Liver (tissue), 9 donors: ENCODE measurements around the gene MRPS18B. TPM values are rescaled to one million over a fixed set of nuclear protein-coding genes. Genes with fewer than 3 reads are reported as not detected.

Source experiments
- DNase-seq: peaks from one replicate; pipeline ENCODE4 v3.0.0-alpha.2; 2017; ENCODE audit warnings: low spot score
- H3K27ac ChIP-seq, 2 donors: one replicate each; pipeline ENCODE4 v1.7.0; 2013; ENCODE audit warnings: inconsistent platforms in 2 of 2, low read length in 2 of 2, control low read depth in 1 of 2, low read depth in 1 of 2, mild to moderate bottlenecking in 1 of 2
- H3K27me3 ChIP-seq, 4 donors: one replicate each; pipeline versions ENCODE4 v1.6.1 to v1.7.0; 2013; ENCODE audit warnings: low read length in 3 of 4, inconsistent platforms in 1 of 4, mild to moderate bottlenecking in 1 of 4, moderate library complexity in 1 of 4; ENCODE audit not compliant: control insufficient read depth in 4 of 4, insufficient read depth in 4 of 4
- H3K36me3 ChIP-seq, 4 donors: one replicate each; pipeline versions ENCODE4 v1.6.1 to v1.7.0; 2013; ENCODE audit warnings: low read length in 3 of 4, mild to moderate bottlenecking in 3 of 4, low read depth in 1 of 4, moderate library complexity in 1 of 4; ENCODE audit not compliant: control insufficient read depth in 4 of 4, insufficient read depth in 3 of 4
- H3K4me1 ChIP-seq, 4 donors: one replicate each; pipeline versions ENCODE4 v1.6.1 to v1.7.0; 2013; ENCODE audit warnings: low read length in 3 of 4, mild to moderate bottlenecking in 3 of 4, moderate library complexity in 1 of 4; ENCODE audit not compliant: control insufficient read depth in 4 of 4, insufficient read depth in 4 of 4
- H3K4me3 ChIP-seq, 3 donors: one replicate each; pipeline versions ENCODE4 v1.6.1 to v1.7.0; 2013; ENCODE audit warnings: low read length in 3 of 3, control low read depth in 1 of 3, low read depth in 1 of 3, mild to moderate bottlenecking in 1 of 3
- H3K9ac ChIP-seq, 2 donors: one replicate each; pipeline ENCODE4 v1.7.0; 2013; ENCODE audit warnings: low read length in 2 of 2, mild to moderate bottlenecking in 2 of 2, moderate library complexity in 2 of 2, control low read depth in 1 of 2, low read depth in 1 of 2
- H3K9me3 ChIP-seq, 4 donors: one replicate each; pipeline versions ENCODE4 v1.6.1 to v1.7.0; 2013; ENCODE audit warnings: low read length in 3 of 4; ENCODE audit not compliant: control insufficient read depth in 4 of 4
- ATF3 ChIP-seq: IDR thresholded peaks from 2 replicates; pipeline ENCODE4 v1.6.1; 2016; ENCODE audit warnings: antibody characterized with exemption
- EGR1 ChIP-seq, 2 donors: IDR thresholded peaks; 2 replicates each; pipeline ENCODE4 v1.6.1; 2016 to 2018; ENCODE audit warnings: antibody characterized with exemption in 2 of 2, low read depth in 2 of 2
- FOXA1 ChIP-seq: IDR thresholded peaks from 2 replicates; pipeline ENCODE4 v1.6.1; 2016; ENCODE audit warnings: antibody characterized with exemption
- FOXA2 ChIP-seq: IDR thresholded peaks from 2 replicates; pipeline ENCODE4 v1.6.1; 2016; ENCODE audit warnings: antibody characterized with exemption
- GABPA ChIP-seq, 2 donors: IDR thresholded peaks in 1 of 2; conservative IDR thresholded peaks in 1 of 2; 2 replicates each; pipeline ENCODE4 v1.6.1; 2016; ENCODE audit warnings: antibody characterized with exemption in 2 of 2, mild to moderate bottlenecking in 1 of 2, moderate library complexity in 1 of 2
- HNF4A ChIP-seq, 2 donors: conservative IDR thresholded peaks; 2 replicates each; pipeline ENCODE4 v1.6.1; 2016; ENCODE audit warnings: antibody characterized with exemption in 2 of 2, mild to moderate bottlenecking in 2 of 2
- HNF4G ChIP-seq: IDR thresholded peaks from 2 replicates; pipeline ENCODE4 v1.6.1; 2016; ENCODE audit warnings: antibody characterized with exemption
- JUND ChIP-seq, 2 donors: IDR thresholded peaks; 2 replicates each; pipeline ENCODE4 v1.6.1; 2016; ENCODE audit warnings: antibody characterized with exemption in 2 of 2
- MAX ChIP-seq: IDR thresholded peaks from 2 replicates; pipeline ENCODE4 v1.6.1; 2016; ENCODE audit warnings: antibody characterized with exemption
- NR2F2 ChIP-seq: IDR thresholded peaks from 2 replicates; pipeline ENCODE4 v1.6.1; 2016; ENCODE audit warnings: antibody characterized with exemption
- RAD21 ChIP-seq, 2 donors: IDR thresholded peaks; 2 replicates each; pipeline ENCODE4 v1.6.1; 2016; ENCODE audit warnings: antibody characterized with exemption in 2 of 2, mild to moderate bottlenecking in 2 of 2
- RXRA ChIP-seq, 2 donors: IDR thresholded peaks; 2 replicates each; pipeline ENCODE4 v1.6.1; 2017 to 2018; ENCODE audit warnings: antibody characterized with exemption in 2 of 2, mild to moderate bottlenecking in 1 of 2
- SP1 ChIP-seq: IDR thresholded peaks from 2 replicates; pipeline ENCODE4 v1.6.1; 2018; ENCODE audit warnings: antibody characterized with exemption, mild to moderate bottlenecking
- TAF1 ChIP-seq: conservative IDR thresholded peaks from 2 replicates; pipeline ENCODE4 v1.6.1; 2016; ENCODE audit warnings: antibody characterized with exemption, mild to moderate bottlenecking
- YY1 ChIP-seq: IDR thresholded peaks from 2 replicates; pipeline ENCODE4 v1.6.1; 2016; ENCODE audit warnings: antibody characterized with exemption, mild to moderate bottlenecking
- WGBS: extraction: QIAGEN DNeasy Blood & Tissue Kit; methylation state at CpG from one replicate; pipeline ENCODE4 v1.1.7; 2013; 5-methylcytosine and 5-hydroxymethylcytosine counted together
- polyA plus RNA-seq, 2 donors: library from polyadenylated mRNA; stranded (reverse) in 1 of 2; unstranded in 1 of 2; fragments of 200-250 nt in 1 of 2; fragments of >200 nt in 1 of 2; fragmentation: Nextera tagmentation in 1 of 2; extraction: Ambion mirVana in 1 of 2; gene quantifications; one replicate each; pipeline versions ENCODE4 v1.2.1 to v1.2.3, GENCODE V29; 2013 to 2015
- total RNA-seq, 2 donors: library from RNA; depleted of rRNA; stranded (reverse); fragments of >200 nt; gene quantifications; one replicate each; pipeline ENCODE4 v1.2.3, GENCODE V29; 2014
- TF ChIP-seq, protein P1 (sequence below): IDR thresholded peaks from 2 replicates; pipeline ENCODE4 v1.6.1; 2016; ENCODE audit warnings: antibody characterized with exemption
- TF ChIP-seq, protein P2 (sequence below): fragments of 150-350 bp; IDR thresholded peaks from 2 replicates; pipeline ENCODE4 v1.5.1; 2017; ENCODE audit warnings: improper control_type of control experiment, low read depth, low read length; ENCODE audit not compliant: missing input control
- TF ChIP-seq, protein P3 (sequence below): IDR thresholded peaks from 2 replicates; pipeline ENCODE4 v1.6.1; 2016; ENCODE audit warnings: antibody characterized with exemption, mild to moderate bottlenecking
- donor health status: healthy.
- donor health status: healthy.
- donor health status: healthy.
- donor health status: healthy.
- donor health status: healthy.

MRPS18B gene
- total and polyA plus RNA-seq, 4 donors = 50.5 to 81.9 (median 69.4) TPM

DNA sequence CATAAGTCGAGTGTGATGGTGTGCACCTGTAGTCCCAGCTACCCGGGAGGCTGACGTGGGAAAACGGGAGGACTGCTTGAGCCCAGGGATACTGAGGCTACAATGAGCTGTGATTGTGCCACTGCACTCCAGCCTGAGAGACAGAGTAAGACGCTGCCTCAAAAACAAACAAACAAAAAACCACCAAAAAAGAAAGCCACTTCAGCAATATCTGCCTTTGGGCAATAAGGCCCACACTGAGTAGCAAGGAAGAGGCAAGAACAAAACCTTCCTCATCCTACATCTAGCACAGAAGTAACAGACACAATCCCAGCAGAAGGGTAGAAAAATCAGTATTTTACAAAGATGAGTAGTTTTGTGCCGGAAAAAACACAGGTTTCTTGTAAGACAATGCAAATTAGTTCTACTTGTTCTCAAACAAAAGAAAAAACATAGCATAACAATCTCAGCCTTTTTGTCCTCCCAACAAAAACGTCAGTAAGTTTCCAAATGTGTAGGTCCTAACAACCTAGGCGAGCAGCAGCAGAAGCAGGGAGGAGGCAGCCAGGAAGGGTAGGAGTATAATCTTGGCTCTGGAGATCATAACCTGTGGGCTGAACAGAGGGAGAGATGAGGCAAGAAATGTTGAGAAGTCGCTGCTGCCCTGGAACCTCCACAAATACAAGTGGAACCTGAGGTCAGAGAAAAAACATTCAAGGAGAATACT is 6.3 kb upstream of the MRPS18B start:
- WGBS = 75% methylated on average over 9 of the region's 9 CpGs
- Histone ChIP-seq H3K27me3 (no peaks in the 10 kb centered on the region), H3K4me1 (peaks cover 2 to 23% (median 7%) of the 10 kb centered on the region in 4 donors), H3K4me3 (no peak overlapping the region), H3K27ac (no peak overlapping the region), H3K9ac (no peak overlapping the region), H3K9me3 (no peaks in the 10 kb centered on the region), H3K36me3 (peaks cover 7 to 34% (median 30%) of the 10 kb centered on the region in 4 donors)
- TF ChIP-seq YY1 = no peak
- TF ChIP-seq GABPA (IDR thresholded peaks at IDR 0.05 in 1 of 2, conservative IDR thresholded peaks at IDR 0.05 in 1 of 2) = no peak
- TF ChIP-seq, protein P1, sequence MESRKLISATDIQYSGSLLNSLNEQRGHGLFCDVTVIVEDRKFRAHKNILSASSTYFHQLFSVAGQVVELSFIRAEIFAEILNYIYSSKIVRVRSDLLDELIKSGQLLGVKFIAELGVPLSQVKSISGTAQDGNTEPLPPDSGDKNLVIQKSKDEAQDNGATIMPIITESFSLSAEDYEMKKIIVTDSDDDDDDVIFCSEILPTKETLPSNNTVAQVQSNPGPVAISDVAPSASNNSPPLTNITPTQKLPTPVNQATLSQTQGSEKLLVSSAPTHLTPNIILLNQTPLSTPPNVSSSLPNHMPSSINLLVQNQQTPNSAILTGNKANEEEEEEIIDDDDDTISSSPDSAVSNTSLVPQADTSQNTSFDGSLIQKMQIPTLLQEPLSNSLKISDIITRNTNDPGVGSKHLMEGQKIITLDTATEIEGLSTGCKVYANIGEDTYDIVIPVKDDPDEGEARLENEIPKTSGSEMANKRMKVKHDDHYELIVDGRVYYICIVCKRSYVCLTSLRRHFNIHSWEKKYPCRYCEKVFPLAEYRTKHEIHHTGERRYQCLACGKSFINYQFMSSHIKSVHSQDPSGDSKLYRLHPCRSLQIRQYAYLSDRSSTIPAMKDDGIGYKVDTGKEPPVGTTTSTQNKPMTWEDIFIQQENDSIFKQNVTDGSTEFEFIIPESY = no peak
- TF ChIP-seq, protein P2, sequence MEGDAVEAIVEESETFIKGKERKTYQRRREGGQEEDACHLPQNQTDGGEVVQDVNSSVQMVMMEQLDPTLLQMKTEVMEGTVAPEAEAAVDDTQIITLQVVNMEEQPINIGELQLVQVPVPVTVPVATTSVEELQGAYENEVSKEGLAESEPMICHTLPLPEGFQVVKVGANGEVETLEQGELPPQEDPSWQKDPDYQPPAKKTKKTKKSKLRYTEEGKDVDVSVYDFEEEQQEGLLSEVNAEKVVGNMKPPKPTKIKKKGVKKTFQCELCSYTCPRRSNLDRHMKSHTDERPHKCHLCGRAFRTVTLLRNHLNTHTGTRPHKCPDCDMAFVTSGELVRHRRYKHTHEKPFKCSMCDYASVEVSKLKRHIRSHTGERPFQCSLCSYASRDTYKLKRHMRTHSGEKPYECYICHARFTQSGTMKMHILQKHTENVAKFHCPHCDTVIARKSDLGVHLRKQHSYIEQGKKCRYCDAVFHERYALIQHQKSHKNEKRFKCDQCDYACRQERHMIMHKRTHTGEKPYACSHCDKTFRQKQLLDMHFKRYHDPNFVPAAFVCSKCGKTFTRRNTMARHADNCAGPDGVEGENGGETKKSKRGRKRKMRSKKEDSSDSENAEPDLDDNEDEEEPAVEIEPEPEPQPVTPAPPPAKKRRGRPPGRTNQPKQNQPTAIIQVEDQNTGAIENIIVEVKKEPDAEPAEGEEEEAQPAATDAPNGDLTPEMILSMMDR = no peak
- TF ChIP-seq FOXA2 = no peak
- no peak for TF ChIP-seq EGR1 (IDR thresholded peaks at IDR 0.05; ENCODE audit: low read depth in 2 of 2)
- no peak for TF ChIP-seq FOXA1
- TF ChIP-seq NR2F2 = no peak
- no peak for TF ChIP-seq ATF3
- no peak for TF ChIP-seq RXRA (IDR thresholded peaks at IDR 0.05)
- no peak for TF ChIP-seq TAF1
- no peak for TF ChIP-seq JUND (IDR thresholded peaks at IDR 0.05)
- TF ChIP-seq, protein P3, sequence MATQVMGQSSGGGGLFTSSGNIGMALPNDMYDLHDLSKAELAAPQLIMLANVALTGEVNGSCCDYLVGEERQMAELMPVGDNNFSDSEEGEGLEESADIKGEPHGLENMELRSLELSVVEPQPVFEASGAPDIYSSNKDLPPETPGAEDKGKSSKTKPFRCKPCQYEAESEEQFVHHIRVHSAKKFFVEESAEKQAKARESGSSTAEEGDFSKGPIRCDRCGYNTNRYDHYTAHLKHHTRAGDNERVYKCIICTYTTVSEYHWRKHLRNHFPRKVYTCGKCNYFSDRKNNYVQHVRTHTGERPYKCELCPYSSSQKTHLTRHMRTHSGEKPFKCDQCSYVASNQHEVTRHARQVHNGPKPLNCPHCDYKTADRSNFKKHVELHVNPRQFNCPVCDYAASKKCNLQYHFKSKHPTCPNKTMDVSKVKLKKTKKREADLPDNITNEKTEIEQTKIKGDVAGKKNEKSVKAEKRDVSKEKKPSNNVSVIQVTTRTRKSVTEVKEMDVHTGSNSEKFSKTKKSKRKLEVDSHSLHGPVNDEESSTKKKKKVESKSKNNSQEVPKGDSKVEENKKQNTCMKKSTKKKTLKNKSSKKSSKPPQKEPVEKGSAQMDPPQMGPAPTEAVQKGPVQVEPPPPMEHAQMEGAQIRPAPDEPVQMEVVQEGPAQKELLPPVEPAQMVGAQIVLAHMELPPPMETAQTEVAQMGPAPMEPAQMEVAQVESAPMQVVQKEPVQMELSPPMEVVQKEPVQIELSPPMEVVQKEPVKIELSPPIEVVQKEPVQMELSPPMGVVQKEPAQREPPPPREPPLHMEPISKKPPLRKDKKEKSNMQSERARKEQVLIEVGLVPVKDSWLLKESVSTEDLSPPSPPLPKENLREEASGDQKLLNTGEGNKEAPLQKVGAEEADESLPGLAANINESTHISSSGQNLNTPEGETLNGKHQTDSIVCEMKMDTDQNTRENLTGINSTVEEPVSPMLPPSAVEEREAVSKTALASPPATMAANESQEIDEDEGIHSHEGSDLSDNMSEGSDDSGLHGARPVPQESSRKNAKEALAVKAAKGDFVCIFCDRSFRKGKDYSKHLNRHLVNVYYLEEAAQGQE = no peak
- no peak for TF ChIP-seq MAX
- no peak for TF ChIP-seq SP1
- TF ChIP-seq HNF4A (conservative IDR thresholded peaks at IDR 0.05) = no peak
- no peak for TF ChIP-seq HNF4G
- no peak for TF ChIP-seq RAD21 (IDR thresholded peaks at IDR 0.05)
- no peak for DNase-seq
